Activated CD8-positive, alpha-beta memory T cell treated with anti-CD3 and anti-CD28 coated beads for 48 hours (primary cell): ENCODE data around the gene PYCARD.

Source experiments
- DNase-seq, 3 experiments: peaks; one replicate each; pipeline ENCODE4 v3.0.0-alpha.2; 2020; ENCODE audit warnings: low read depth in 2 of 3, low spot score in 2 of 3

The PYCARD gene

DNA sequence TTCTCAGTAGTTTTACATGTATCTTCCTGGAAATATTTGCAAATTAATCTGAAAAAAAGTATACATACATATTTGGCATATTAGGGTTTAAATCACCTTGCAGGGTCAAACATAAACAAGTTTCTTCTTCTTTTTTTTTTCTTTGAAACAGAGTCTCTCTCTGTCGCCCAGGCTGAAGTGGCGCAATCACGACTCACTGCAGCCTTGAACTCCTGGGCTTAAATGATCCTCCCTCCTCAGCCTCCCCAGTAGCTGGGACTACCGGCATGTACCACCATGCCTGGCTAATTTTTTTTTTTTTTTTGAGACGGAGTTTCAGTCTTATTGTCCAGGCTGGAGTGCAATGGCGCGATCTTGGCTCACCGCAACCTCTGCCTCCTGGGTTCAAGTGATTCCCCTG is 35.2 kb downstream of the PYCARD start:
- no peak for DNase-seq

DNA sequence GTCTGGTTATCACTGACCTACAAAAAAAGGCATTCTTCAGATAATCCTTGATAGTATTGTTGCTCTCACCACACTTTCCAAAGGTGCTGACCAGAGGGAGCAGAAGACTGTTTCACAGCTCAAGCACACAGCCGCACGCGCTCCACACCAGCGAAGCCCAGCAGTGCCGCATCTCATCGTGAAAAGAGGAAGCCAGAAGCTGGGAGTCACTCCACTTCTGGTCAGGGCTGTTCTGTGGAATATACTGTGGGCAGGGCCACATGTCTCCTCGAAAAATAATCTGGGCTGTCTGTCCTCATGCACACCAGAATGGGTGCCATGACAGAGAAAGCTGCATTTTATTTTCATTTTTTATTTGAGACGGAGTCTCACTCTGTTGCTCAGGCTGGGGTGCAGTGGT is 45.4 kb downstream of the PYCARD start:
- DNase-seq: no peak
